Measurements from ENCODE around the gene SZT2. TPM values are rescaled to one million over a fixed set of nuclear protein-coding genes. Genes with fewer than 3 reads are reported as not detected.

SZT2 gene
- total and polyA plus RNA-seq, 2 of the 13 experiments (the other 11 are each of a cell fraction or from before 2014, with no cell fraction given) = 8.0 to 8.8 TPM

DNA sequence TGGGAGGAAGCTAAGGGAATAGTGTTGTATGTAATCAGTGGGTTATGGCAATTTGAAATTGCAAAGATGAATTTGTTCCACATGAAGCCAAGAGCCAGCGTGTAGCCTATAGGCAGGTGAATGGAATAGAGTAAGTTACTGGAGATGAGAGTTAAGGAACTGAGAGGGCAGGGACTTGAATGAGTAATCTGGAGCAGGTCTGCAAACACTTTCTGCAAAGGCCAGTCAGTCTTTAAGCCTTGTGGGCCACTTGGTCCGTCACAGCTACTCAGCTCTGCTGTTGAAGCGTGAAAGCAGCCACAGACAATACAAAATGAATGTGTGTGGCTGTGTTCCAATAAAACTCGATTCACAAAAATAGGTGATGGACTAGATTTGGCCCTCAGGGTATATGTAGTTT, 29.2 kb downstream of the SZT2 start:
- no peaks in the 10 kb centered on the region for H3K79me2 ChIP-seq (ENCODE audit: insufficient read depth, low read length)
- ATAC-seq (no peak), DNase-seq (ENCODE audit: low spot score) (no peak), FAIRE-seq (no peak)
- peaks cover 12 to 53% of the 10 kb centered on the region in 2 experiments for H3K36me3 ChIP-seq (replicated peaks in 1 of 2; ENCODE audit: control insufficient read depth in 1 of 2, insufficient read depth in 2 of 2, low read length in 2 of 2)
- no peaks in the 10 kb centered on the region for H3K9me3 ChIP-seq (ENCODE audit: low read length)
- H3K4me2 ChIP-seq (ENCODE audit: low read depth, low read length) = no peak overlapping the region
- no peak overlapping the region for H3K9ac ChIP-seq (ENCODE audit: insufficient read depth, low read depth, low read length)
- WGBS (ENCODE audit: low lambda C conversion rate) = 86% methylated on average over 4 of the region's 4 CpGs
- intact Hi-C loops (cut with micrococcal nuclease; ENCODE audit: unreplicated experiment) = no loop called here
- H3K27me3 ChIP-seq (ENCODE audit: control insufficient read depth in 1 of 2, insufficient read depth in 2 of 2, low read length in 2 of 2) = no peaks in the 10 kb centered on the region
- in situ Hi-C loops (cut with HindIII; ENCODE audit: extremely low pct_ligation_motif_present, low pct_unique_long_range_greater_than_20kb) = loop anchor here (25.0 kb wide), 1 partner anchor 507 kb away; no protein-coding TSS in a partner anchor
- peaks cover 16% of the 10 kb centered on the region for H3K4me1 ChIP-seq (ENCODE audit: insufficient read depth, low read length)
- H4K20me1 ChIP-seq (ENCODE audit: insufficient read depth, low read length) = no peaks in the 10 kb centered on the region
- TF ChIP-seq TCF7L2 (IDR thresholded peaks at IDR 0.05; ENCODE audit: low read depth, low read length) (no peak), FOSL1 (CRISPR knock-in tag; IDR thresholded peaks at IDR 0.05; ENCODE audit: borderline replicate concordance) (no peak), RERE (CRISPR knock-in tag; IDR thresholded peaks at IDR 0.05; ENCODE audit: low read depth) (no peak), NRL (CRISPR knock-in tag; IDR thresholded peaks at IDR 0.05; ENCODE audit: borderline replicate concordance) (no peak), GPN1 (CRISPR knock-in tag; IDR thresholded peaks at IDR 0.05; ENCODE audit: borderline replicate concordance) (no peak), JDP2 (CRISPR knock-in tag; IDR thresholded peaks at IDR 0.05; ENCODE audit: borderline replicate concordance) (no peak), ZNF619 (CRISPR knock-in tag; IDR thresholded peaks at IDR 0.05) (no peak), SATB2 (CRISPR knock-in tag; IDR thresholded peaks at IDR 0.05) (no peak), KMT2B (CRISPR knock-in tag; IDR thresholded peaks at IDR 0.05) (no peak), PHF20 (CRISPR knock-in tag; IDR thresholded peaks at IDR 0.05) (no peak)
- no peak overlapping the region for H3K4me3 ChIP-seq (replicated peaks in 1 of 3; ENCODE audit: insufficient read depth in 1 of 3, low read depth in 2 of 3, low read length in 3 of 3)
- POLR2A ChIA-PET = no interaction called here
- no peak overlapping the region for H3K27ac ChIP-seq (ENCODE audit: extremely low read length, insufficient read depth, low read length)
- CTCF ChIA-PET (ENCODE audit: low intra/inter-chr PET ratio, low total read pairs) = no interaction called here
- no peak overlapping the region for H2AFZ ChIP-seq (ENCODE audit: low read length)
- BruUV-seq (replicated peaks) = no TSS peak
